Ovary (tissue), 3 donors: ENCODE results near the gene NR2F2.

Source experiments
- POLR2A ChIP-seq: fragments of 450-650 bp; IDR thresholded peaks from one replicate; pipeline ENCODE4 v1.6.1; 2017; ENCODE audit warnings: antibody characterized with exemption, mild to moderate bottlenecking, moderate library complexity
- TF ChIP-seq, protein P1 (sequence below), 3 donors: fragments of 450-650 bp in 2 of 3; fragments of 200-600 bp in 1 of 3; IDR thresholded peaks; one replicate each; pipeline versions ENCODE4 v1.5.1 to v1.8.0; 2016 to 2022; ENCODE audit warnings: antibody characterized with exemption in 3 of 3, mild to moderate bottlenecking in 1 of 3
- donor health status: DM: no; HTN: no; CAD: no.

DNA sequence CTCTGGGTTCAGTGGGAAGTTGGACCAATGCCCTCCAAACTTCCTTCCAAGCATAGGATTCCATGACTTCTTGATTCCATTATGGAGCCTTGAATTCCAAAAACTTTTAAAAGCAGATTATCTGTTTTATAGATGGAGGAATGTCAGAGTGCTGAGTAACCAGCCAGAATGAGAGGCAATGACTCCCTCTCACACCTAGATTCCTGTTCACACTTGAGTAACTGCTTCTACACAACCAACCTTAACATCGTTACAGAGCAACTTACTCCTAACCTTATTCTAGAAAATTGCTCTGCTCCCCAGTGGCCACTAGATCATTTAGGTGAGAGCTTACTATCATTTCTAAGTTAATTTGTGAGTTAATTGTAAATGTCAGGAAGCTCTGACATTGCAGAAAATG is 24.2 kb upstream of the NR2F2 start:
- TF ChIP-seq, protein P1, sequence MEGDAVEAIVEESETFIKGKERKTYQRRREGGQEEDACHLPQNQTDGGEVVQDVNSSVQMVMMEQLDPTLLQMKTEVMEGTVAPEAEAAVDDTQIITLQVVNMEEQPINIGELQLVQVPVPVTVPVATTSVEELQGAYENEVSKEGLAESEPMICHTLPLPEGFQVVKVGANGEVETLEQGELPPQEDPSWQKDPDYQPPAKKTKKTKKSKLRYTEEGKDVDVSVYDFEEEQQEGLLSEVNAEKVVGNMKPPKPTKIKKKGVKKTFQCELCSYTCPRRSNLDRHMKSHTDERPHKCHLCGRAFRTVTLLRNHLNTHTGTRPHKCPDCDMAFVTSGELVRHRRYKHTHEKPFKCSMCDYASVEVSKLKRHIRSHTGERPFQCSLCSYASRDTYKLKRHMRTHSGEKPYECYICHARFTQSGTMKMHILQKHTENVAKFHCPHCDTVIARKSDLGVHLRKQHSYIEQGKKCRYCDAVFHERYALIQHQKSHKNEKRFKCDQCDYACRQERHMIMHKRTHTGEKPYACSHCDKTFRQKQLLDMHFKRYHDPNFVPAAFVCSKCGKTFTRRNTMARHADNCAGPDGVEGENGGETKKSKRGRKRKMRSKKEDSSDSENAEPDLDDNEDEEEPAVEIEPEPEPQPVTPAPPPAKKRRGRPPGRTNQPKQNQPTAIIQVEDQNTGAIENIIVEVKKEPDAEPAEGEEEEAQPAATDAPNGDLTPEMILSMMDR (IDR thresholded peaks at IDR 0.05): no peak
- TF ChIP-seq POLR2A: no peak
